PC-9 (cell line): ENCODE data around the gene NUTF2. TPM values are rescaled to one million over a fixed set of nuclear protein-coding genes. Genes with fewer than 3 reads are reported as not detected.

ENCODE experiments used
- BruUV-seq: library from RNA; stranded (reverse); fragments of 400-500 nt; replicated peaks from 2 replicates; lab custom pipeline; 2021; lab: Mats Ljungman, UMichigan
- CTCF ChIA-PET: fragments of 300-600 bp; sonication (Branson Sonifier 250); formaldehyde crosslinking; loops from one replicate; lab custom pipeline; 2022; ENCODE audit warnings: antibody characterized with exemption; lab: Charles Lee
- POLR2A ChIA-PET: fragments of 300-600 bp; sonication (Branson Sonifier 250); formaldehyde crosslinking; loops from one replicate; lab custom pipeline; 2022; ENCODE audit warnings: antibody characterized with exemption; ENCODE audit not compliant: unreplicated experiment; lab: Charles Lee
- DNase-seq, 2 experiments: peaks; one replicate each; pipeline versions ENCODE4 v3.0.0 to v3.0.0-alpha.2; 2015 to 2022; ENCODE audit warnings: mixed read lengths in 1 of 2
- H2AFZ ChIP-seq: fragments of 200-600 bp; sonication (generic); 2 replicates; pipeline ENCODE4 v1.8.1; 2017; ENCODE audit warnings: antibody characterized with exemption
- H3F3A ChIP-seq: fragments of 200-600 bp; sonication (generic); 2 replicates; pipeline ENCODE4 v1.8.1; 2017; ENCODE audit warnings: antibody characterized with exemption, mild to moderate bottlenecking, low read depth; ENCODE audit not compliant: insufficient read depth
- H3K27ac ChIP-seq: fragments of 200-600 bp; sonication (generic); 2 replicates; pipeline ENCODE4 v1.6.1; 2016; ENCODE audit warnings: mixed run types
- H3K27me3 ChIP-seq: fragments of 200-600 bp; sonication (generic); 2 replicates; pipeline ENCODE4 v1.6.1; 2016; ENCODE audit warnings: low read depth, mixed run types; ENCODE audit not compliant: insufficient read depth
- H3K36me3 ChIP-seq: fragments of 200-600 bp; sonication (generic); 2 replicates; pipeline ENCODE4 v1.6.1; 2016; ENCODE audit warnings: low read depth, mixed run types
- H3K4me1 ChIP-seq: fragments of 200-600 bp; sonication (generic); replicated peaks from 2 replicates; pipeline ENCODE4 v1.6.1; 2016; ENCODE audit warnings: mixed run types; ENCODE audit not compliant: insufficient read depth
- H3K4me2 ChIP-seq: fragments of 200-600 bp; sonication (generic); 2 replicates; pipeline ENCODE4 v1.6.1; 2017; ENCODE audit warnings: mixed run types
- H3K4me3 ChIP-seq: fragments of 200-600 bp; sonication (generic); 2 replicates; pipeline ENCODE4 v1.6.1; 2016; ENCODE audit warnings: mixed run types
- H3K79me2 ChIP-seq: fragments of 200-600 bp; sonication (generic); 2 replicates; pipeline ENCODE4 v1.6.1; 2017; ENCODE audit warnings: low read depth, mixed run types
- H3K9me2 ChIP-seq: fragments of 200-600 bp; sonication (generic); 2 replicates; pipeline ENCODE4 v1.8.1; 2017; ENCODE audit warnings: mild to moderate bottlenecking; ENCODE audit not compliant: insufficient read depth
- H3K9me3 ChIP-seq: fragments of 200-600 bp; sonication (generic); 2 replicates; pipeline ENCODE4 v1.8.1; 2016; ENCODE audit warnings: low read depth; ENCODE audit not compliant: insufficient read depth
- H4K20me1 ChIP-seq: fragments of 200-600 bp; sonication (generic); 2 replicates; pipeline ENCODE4 v1.8.1; 2017; ENCODE audit not compliant: insufficient read depth
- CTCF ChIP-seq: fragments of 200-600 bp; sonication (generic); conservative IDR thresholded peaks from 2 replicates; pipeline ENCODE4 v1.6.1; 2017; ENCODE audit warnings: mixed run types, antibody characterized with exemption, mild to moderate bottlenecking, moderate library complexity
- EZH2 ChIP-seq: fragments of 200-600 bp; sonication (generic); IDR thresholded peaks from 2 replicates; pipeline ENCODE4 v1.8.0; 2017; ENCODE audit warnings: antibody characterized with exemption, low read depth
- intact Hi-C: fragments of 100-400 bp; cut with micrococcal nuclease; formaldehyde crosslinking; loops from one replicate; pipeline ENCODE4 v1.10.0; 2022; ENCODE audit not compliant: unreplicated experiment
- total RNA-seq: library from RNA; stranded (reverse); gene quantifications from 2 replicates; pipeline ENCODE4 v1.2.3, GENCODE V29; 2021

NUTF2 gene
- total RNA-seq, 1 experiment from 2014 or later: 147 TPM

- no TSS peak for BruUV-seq
Observed at GRCh38 chr16:67837811-67838210, 8.9 kb upstream of the NUTF2 start.

DNA sequence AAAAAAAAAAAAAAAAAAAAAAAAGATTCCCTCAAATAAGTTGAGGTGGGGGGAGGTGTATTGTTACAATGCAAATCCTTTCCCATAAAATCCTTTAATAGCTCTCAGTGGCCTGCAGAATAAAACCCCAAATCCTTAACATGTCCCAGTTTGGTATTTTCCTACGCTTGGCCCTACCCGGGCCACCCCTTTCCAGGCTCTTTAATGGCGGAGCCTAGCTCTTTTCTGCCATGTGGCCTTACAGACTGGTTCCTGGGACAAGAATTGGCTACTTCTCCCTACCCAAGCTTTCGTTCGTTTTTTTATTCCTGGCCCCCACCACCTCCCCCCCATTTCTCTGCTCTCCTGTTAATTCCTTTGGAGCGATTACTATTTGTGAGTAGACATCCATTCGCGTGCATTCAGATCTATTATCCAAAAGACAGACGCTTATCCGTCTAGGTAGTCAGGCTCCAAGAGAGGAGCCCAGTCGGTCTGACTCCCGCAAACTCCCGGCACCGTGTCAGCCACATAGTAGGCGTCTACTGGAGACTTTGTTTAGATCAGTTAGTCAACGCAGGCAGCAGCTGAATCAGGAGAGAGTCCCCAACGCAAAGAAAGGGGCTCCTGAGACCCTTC is 5.4 kb upstream of the NUTF2 start:
- H3K27me3 ChIP-seq: no peaks in the 10 kb centered on the region
- no peaks in the 10 kb centered on the region for H3K36me3 ChIP-seq
- no TSS peak for BruUV-seq
- H3F3A ChIP-seq: peaks cover 15% of the 10 kb centered on the region
- intact Hi-C loops: no loop called here
- no peak for DNase-seq
- no peak for TF ChIP-seq CTCF
- no peak for TF ChIP-seq EZH2
- H3K9me2 ChIP-seq: no peaks in the 10 kb centered on the region
- peak overlapping the region; percentile 87 for H2AFZ ChIP-seq
- H3K79me2 ChIP-seq: peaks cover 35% of the 10 kb centered on the region
- no peaks in the 10 kb centered on the region for H3K9me3 ChIP-seq
- no peak overlapping the region for H3K27ac ChIP-seq
- H3K4me2 ChIP-seq: peak overlapping the region; percentile 74
- CTCF ChIA-PET: interaction anchor here (0.7 to 0.8 kb wide), 2 partner anchors 24 to 149 kb away, joined by 4 to 8 read pairs; no protein-coding TSS in a partner anchor
- H3K4me3 ChIP-seq: peak overlapping the region; percentile 75; the same call in 1 of the 2 replicates
- no peaks in the 10 kb centered on the region for H4K20me1 ChIP-seq
- H3K4me1 ChIP-seq: peaks cover 39% of the 10 kb centered on the region
- POLR2A ChIA-PET: interaction anchor here (0.7 kb wide), 1 partner anchor 10 kb away, joined by 4 read pairs; no protein-coding TSS in a partner anchor

More at GRCh38 chr16:67837811-67838210, 8.9 kb upstream of the NUTF2 start:
- CTCF ChIA-PET: no interaction called here
- Histone ChIP-seq H3K4me3 (no peak overlapping the region), H3K27ac (no peak overlapping the region), H3K9me3 (no peaks in the 10 kb centered on the region), H3F3A (no peaks in the 10 kb centered on the region; the same call in 1 of the 2 replicates), H4K20me1 (no peaks in the 10 kb centered on the region), H3K4me1 (peaks cover 10% of the 10 kb centered on the region), H3K4me2 (no peak overlapping the region), H2AFZ (no peak overlapping the region), H3K36me3 (no peaks in the 10 kb centered on the region), H3K79me2 (peaks cover 4% of the 10 kb centered on the region), H3K9me2 (no peaks in the 10 kb centered on the region), H3K27me3 (no peaks in the 10 kb centered on the region)
- POLR2A ChIA-PET: no interaction called here
- TF ChIP-seq CTCF (no peak), EZH2 (no peak)
- intact Hi-C loops: no loop called here
- DNase-seq: no peak

DNA sequence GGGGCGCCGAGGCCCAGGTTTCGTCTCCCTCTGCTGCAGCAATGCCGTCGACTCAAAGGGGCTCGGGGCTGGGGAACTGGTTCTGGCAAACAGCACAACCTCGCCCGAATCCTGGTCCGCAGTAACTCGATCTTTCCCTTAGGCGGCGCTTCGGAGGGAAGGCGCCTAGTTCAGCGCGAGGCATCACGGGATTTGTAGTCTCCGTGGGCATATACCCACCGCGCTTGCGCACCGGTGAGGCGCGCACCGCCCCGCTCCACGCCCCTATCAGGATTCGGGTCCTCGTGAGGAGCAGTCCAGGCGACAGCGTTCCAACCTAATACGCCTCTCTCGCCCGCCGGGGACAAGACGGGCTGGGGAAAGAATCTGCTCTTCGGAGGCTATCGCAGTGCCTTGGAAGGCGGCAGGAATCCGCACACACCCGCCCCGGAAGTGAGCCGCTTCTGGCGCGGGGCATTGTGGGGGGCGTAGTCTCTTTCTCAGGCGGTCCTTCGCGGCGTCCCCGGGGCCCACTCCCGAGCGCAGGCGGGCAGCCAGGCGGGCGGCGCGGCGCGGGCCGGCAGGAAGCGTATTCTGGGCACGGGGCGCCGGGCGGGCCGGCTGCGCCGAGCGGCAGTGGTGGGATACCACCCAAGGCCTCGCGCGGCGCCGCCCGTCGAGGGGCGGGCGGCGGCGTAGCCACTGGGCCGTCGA is 4.8 kb upstream of the NUTF2 start, which contains the start of gene THAP11:
TSS of gene THAP11 (plus strand) at position 505 of the 693 bp plus-strand sequence. CDS start 235 bp downstream, outside the sequence.
- Histone ChIP-seq H4K20me1 (no peaks in the 10 kb centered on the region), H3F3A (peaks cover 16% of the 10 kb centered on the region), H3K9me3 (no peaks in the 10 kb centered on the region), H3K36me3 (no peaks in the 10 kb centered on the region), H3K4me3 (peak within 1 kb of the TSS; percentile 75), H3K27ac (peak within 1 kb of the TSS; percentile 76), H3K9me2 (no peaks in the 10 kb centered on the region), H3K4me1 (peaks cover 39% of the 10 kb centered on the region), H2AFZ (peak within 1 kb of the TSS; percentile 87), H3K79me2 (peaks cover 35% of the 10 kb centered on the region), H3K4me2 (peak within 1 kb of the TSS; percentile 74), H3K27me3 (no peaks in the 10 kb centered on the region)
- TF ChIP-seq CTCF (peak; percentile 84), EZH2 (no peak)
- intact Hi-C loops: no loop called here
- peak; percentile 83 to 94 for DNase-seq
- BruUV-seq: no TSS peak
- ChIA-PET POLR2A (no interaction called here), CTCF (no interaction called here)
